Measurements from ENCODE around the gene MTCP1. TPM values are rescaled to one million over a fixed set of nuclear protein-coding genes. Genes with fewer than 3 reads are reported as not detected.

Gene MTCP1
- total and polyA plus RNA-seq, 2 donors: 12.6 to 50.8 TPM

- Histone ChIP-seq H3K27ac (ENCODE audit: low read depth in 1 of 2, low read length in 1 of 2) (no peak overlapping the region), H3K4me1 (ENCODE audit: control insufficient read depth in 2 of 2, insufficient read depth in 2 of 2, low read length in 2 of 2) (no peaks in the 10 kb centered on the region), H3K4me3 (ENCODE audit: low read length in 2 of 2) (no peak overlapping the region), H3K27me3 (ENCODE audit: control insufficient read depth in 2 of 2, insufficient read depth in 1 of 2, low read length in 1 of 2) (no peaks in the 10 kb centered on the region), H3K9me3 (ENCODE audit: control insufficient read depth in 2 of 2, insufficient read depth in 1 of 2, low read length in 1 of 2) (no peaks in the 10 kb centered on the region), H3K36me3 (ENCODE audit: control insufficient read depth in 2 of 2, insufficient read depth in 2 of 2, low read length in 1 of 2) (peaks cover 8% of the 10 kb centered on the region in 2 donors)
- no peak for DNase-seq (ENCODE audit: low read depth in 6 of 9, low spot score in 9 of 9)
- WGBS: 94% methylated on average over 6 of the region's 6 CpGs
Observed at GRCh38 chrX:155046129-155046810, 24.7 kb downstream of the MTCP1 start.

GRCh38 chrX:155035688-155036087 lies 35.2 kb downstream of the MTCP1 start:
- no peaks in the 10 kb centered on the region for H3K4me1 ChIP-seq (ENCODE audit: control insufficient read depth in 2 of 2, insufficient read depth in 2 of 2, low read length in 2 of 2)
- peaks cover 0 to 4% of the 10 kb centered on the region in 2 donors for H3K36me3 ChIP-seq (ENCODE audit: control insufficient read depth in 2 of 2, insufficient read depth in 2 of 2, low read length in 1 of 2)
- 97% methylated on average over 4 of the region's 4 CpGs for WGBS
- DNase-seq (ENCODE audit: low read depth in 6 of 9, low spot score in 9 of 9): no peak
- no peak overlapping the region for H3K27ac ChIP-seq (ENCODE audit: low read depth in 1 of 2, low read length in 1 of 2)
- H3K9me3 ChIP-seq (ENCODE audit: control insufficient read depth in 2 of 2, insufficient read depth in 1 of 2, low read length in 1 of 2): no peaks in the 10 kb centered on the region
- no peak overlapping the region for H3K4me3 ChIP-seq (ENCODE audit: low read length in 2 of 2)
- H3K27me3 ChIP-seq (ENCODE audit: control insufficient read depth in 2 of 2, insufficient read depth in 1 of 2, low read length in 1 of 2): no peaks in the 10 kb centered on the region

GRCh38 chrX:155031657-155032056 lies 39.3 kb downstream of the MTCP1 start:
- Histone ChIP-seq H3K36me3 (ENCODE audit: control insufficient read depth in 2 of 2, insufficient read depth in 2 of 2, low read length in 1 of 2) (peaks cover 0 to 4% of the 10 kb centered on the region in 2 donors), H3K27me3 (ENCODE audit: control insufficient read depth in 2 of 2, insufficient read depth in 1 of 2, low read length in 1 of 2) (no peaks in the 10 kb centered on the region), H3K9me3 (ENCODE audit: control insufficient read depth in 2 of 2, insufficient read depth in 1 of 2, low read length in 1 of 2) (no peaks in the 10 kb centered on the region), H3K27ac (ENCODE audit: low read depth in 1 of 2, low read length in 1 of 2) (no peak overlapping the region), H3K4me1 (ENCODE audit: control insufficient read depth in 2 of 2, insufficient read depth in 2 of 2, low read length in 2 of 2) (peaks cover 0 to 5% of the 10 kb centered on the region in 2 donors), H3K4me3 (ENCODE audit: low read length in 2 of 2) (no peak overlapping the region)
- DNase-seq (ENCODE audit: low read depth in 6 of 9, low spot score in 9 of 9): no peak
- WGBS: 98% methylated on average over 5 of the region's 5 CpGs

GRCh38 chrX:155028877-155029291 lies 42.1 kb downstream of the MTCP1 start:
- H3K27me3 ChIP-seq (ENCODE audit: control insufficient read depth in 2 of 2, insufficient read depth in 1 of 2, low read length in 1 of 2): no peaks in the 10 kb centered on the region
- no peak overlapping the region for H3K4me3 ChIP-seq (ENCODE audit: low read length in 2 of 2)
- peaks cover 0 to 5% of the 10 kb centered on the region in 2 donors for H3K4me1 ChIP-seq (ENCODE audit: control insufficient read depth in 2 of 2, insufficient read depth in 2 of 2, low read length in 2 of 2)
- 100% methylated on average over 2 of the region's 2 CpGs for WGBS
- H3K27ac ChIP-seq (ENCODE audit: low read depth in 1 of 2, low read length in 1 of 2): no peak overlapping the region
- H3K9me3 ChIP-seq (ENCODE audit: control insufficient read depth in 2 of 2, insufficient read depth in 1 of 2, low read length in 1 of 2): no peaks in the 10 kb centered on the region
- H3K36me3 ChIP-seq (ENCODE audit: control insufficient read depth in 2 of 2, insufficient read depth in 2 of 2, low read length in 1 of 2): no peaks in the 10 kb centered on the region
- no peak for DNase-seq (ENCODE audit: low read depth in 6 of 9, low spot score in 9 of 9)

GRCh38 chrX:155028129-155028528 lies 42.8 kb downstream of the MTCP1 start:
- 35% methylated on average over 3 of the region's 3 CpGs for WGBS
- peak overlapping the region in 1 of 2 donors; percentile 61 for H3K4me3 ChIP-seq (ENCODE audit: low read length in 2 of 2)
- peak overlapping the region in 1 of 2 donors; percentile 90 for H3K27ac ChIP-seq (ENCODE audit: low read depth in 1 of 2, low read length in 1 of 2)
- no peaks in the 10 kb centered on the region for H3K27me3 ChIP-seq (ENCODE audit: control insufficient read depth in 2 of 2, insufficient read depth in 1 of 2, low read length in 1 of 2)
- H3K9me3 ChIP-seq (ENCODE audit: control insufficient read depth in 2 of 2, insufficient read depth in 1 of 2, low read length in 1 of 2): no peaks in the 10 kb centered on the region
- no peaks in the 10 kb centered on the region for H3K36me3 ChIP-seq (ENCODE audit: control insufficient read depth in 2 of 2, insufficient read depth in 2 of 2, low read length in 1 of 2)
- H3K4me1 ChIP-seq (ENCODE audit: control insufficient read depth in 2 of 2, insufficient read depth in 2 of 2, low read length in 2 of 2): peaks cover 0 to 5% of the 10 kb centered on the region in 2 donors
- DNase-seq (ENCODE audit: low read depth in 6 of 9, low spot score in 9 of 9): no peak

GRCh38 chrX:155027509-155028066 lies 43.3 kb downstream of the MTCP1 start:
- peaks cover 0 to 5% of the 10 kb centered on the region in 2 donors for H3K4me1 ChIP-seq (ENCODE audit: control insufficient read depth in 2 of 2, insufficient read depth in 2 of 2, low read length in 2 of 2)
- H3K27me3 ChIP-seq (ENCODE audit: control insufficient read depth in 2 of 2, insufficient read depth in 1 of 2, low read length in 1 of 2): no peaks in the 10 kb centered on the region
- H3K9me3 ChIP-seq (ENCODE audit: control insufficient read depth in 2 of 2, insufficient read depth in 1 of 2, low read length in 1 of 2): no peaks in the 10 kb centered on the region
- no peaks in the 10 kb centered on the region for H3K36me3 ChIP-seq (ENCODE audit: control insufficient read depth in 2 of 2, insufficient read depth in 2 of 2, low read length in 1 of 2)
- 7% methylated on average over 14 of the region's 14 CpGs for WGBS
- peak overlapping the region; percentile 61 to 70 for H3K4me3 ChIP-seq (ENCODE audit: low read length in 2 of 2)
- peak overlapping the region; percentile 90 to 93 for H3K27ac ChIP-seq (ENCODE audit: low read depth in 1 of 2, low read length in 1 of 2)
- DNase-seq (ENCODE audit: low read depth in 6 of 9, low spot score in 9 of 9): peak in 6 of 9 donors; percentile 2 to 48 (median 18)

GRCh38 chrX:155026727-155027508 lies 44.0 kb downstream of the MTCP1 start, which contains the start of gene FUNDC2:
Gene FUNDC2, plus strand, starts transcription at chrX:155026844. Its CDS starts 95 bp downstream, at chrX:155026939.
- under 1% methylated on average over 82 of the region's 82 CpGs for WGBS
- H3K9me3 ChIP-seq (ENCODE audit: control insufficient read depth in 2 of 2, insufficient read depth in 1 of 2, low read length in 1 of 2): no peaks in the 10 kb centered on the region
- H3K36me3 ChIP-seq (ENCODE audit: control insufficient read depth in 2 of 2, insufficient read depth in 2 of 2, low read length in 1 of 2): no peaks in the 10 kb centered on the region
- no peaks in the 10 kb centered on the region for H3K27me3 ChIP-seq (ENCODE audit: control insufficient read depth in 2 of 2, insufficient read depth in 1 of 2, low read length in 1 of 2)
- H3K27ac ChIP-seq (ENCODE audit: low read depth in 1 of 2, low read length in 1 of 2): peak within 1 kb of the TSS; percentile 90 to 93
- peak; percentile 66 to 96 (median 86) for DNase-seq (ENCODE audit: low read depth in 6 of 9, low spot score in 9 of 9)
- H3K4me3 ChIP-seq (ENCODE audit: low read length in 2 of 2): peak within 1 kb of the TSS; percentile 61 to 70
- peaks cover 0 to 5% of the 10 kb centered on the region in 2 donors for H3K4me1 ChIP-seq (ENCODE audit: control insufficient read depth in 2 of 2, insufficient read depth in 2 of 2, low read length in 2 of 2)

GRCh38 chrX:155026420-155026726 lies 44.6 kb downstream of the MTCP1 start:
- no peaks in the 10 kb centered on the region for H3K9me3 ChIP-seq (ENCODE audit: control insufficient read depth in 2 of 2, insufficient read depth in 1 of 2, low read length in 1 of 2)
- H3K4me3 ChIP-seq (ENCODE audit: low read length in 2 of 2): peak overlapping the region; percentile 35 to 40
- WGBS: 1% methylated on average over 16 of the region's 16 CpGs
- no peaks in the 10 kb centered on the region for H3K27me3 ChIP-seq (ENCODE audit: control insufficient read depth in 2 of 2, insufficient read depth in 1 of 2, low read length in 1 of 2)
- H3K4me1 ChIP-seq (ENCODE audit: control insufficient read depth in 2 of 2, insufficient read depth in 2 of 2, low read length in 2 of 2): peaks cover 0 to 5% of the 10 kb centered on the region in 2 donors
- DNase-seq (ENCODE audit: low read depth in 6 of 9, low spot score in 9 of 9): no peak
- H3K27ac ChIP-seq (ENCODE audit: low read depth in 1 of 2, low read length in 1 of 2): peak overlapping the region; percentile 75 to 83
- H3K36me3 ChIP-seq (ENCODE audit: control insufficient read depth in 2 of 2, insufficient read depth in 2 of 2, low read length in 1 of 2): no peaks in the 10 kb centered on the region

Measured in thymus (tissue), 11 donors.